HUES48 (cell line): ENCODE measurements around the gene OPRD1.
A peak's percentile ranks its signal among the peaks of the same experiment; 100 is the strongest.

Source experiments
- H3K27ac ChIP-seq: one replicate; pipeline ENCODE4 v1.7.0; 2013; ENCODE audit warnings: low read depth, low read length, inconsistent platforms
- H3K27me3 ChIP-seq: 2 replicates; pipeline ENCODE4 v1.6.1; 2013; ENCODE audit warnings: mild to moderate bottlenecking, low read length; ENCODE audit not compliant: control insufficient read depth, insufficient read depth
- H3K36me3 ChIP-seq: 2 replicates; pipeline ENCODE4 v1.6.1; 2013; ENCODE audit warnings: low read length; ENCODE audit not compliant: control insufficient read depth, insufficient read depth
- H3K4me1 ChIP-seq: 2 replicates; pipeline ENCODE4 v1.6.1; 2013; ENCODE audit warnings: mild to moderate bottlenecking, low read length; ENCODE audit not compliant: control insufficient read depth, insufficient read depth
- H3K4me3 ChIP-seq: 2 replicates; pipeline ENCODE4 v1.5.1; 2013; ENCODE audit warnings: mild to moderate bottlenecking, low read depth, low read length
- H3K9ac ChIP-seq: 2 replicates; pipeline ENCODE4 v1.6.1; 2013; ENCODE audit warnings: mild to moderate bottlenecking, low read depth, low read length, moderate library complexity
- H3K9me3 ChIP-seq: 2 replicates; pipeline ENCODE4 v1.6.1; 2013; ENCODE audit warnings: low read length; ENCODE audit not compliant: control insufficient read depth, insufficient read depth

Gene OPRD1

GRCh38 chr1:28803051-28803450, 8.9 kb upstream of the OPRD1 start:
- Histone ChIP-seq H3K27ac (no peak overlapping the region), H3K9me3 (no peaks in the 10 kb centered on the region), H3K9ac (no peak overlapping the region), H3K4me1 (peaks cover 5% of the 10 kb centered on the region; the same call in 1 of the 2 replicates), H3K27me3 (no peaks in the 10 kb centered on the region), H3K4me3 (no peak overlapping the region), H3K36me3 (no peaks in the 10 kb centered on the region)

DNA sequence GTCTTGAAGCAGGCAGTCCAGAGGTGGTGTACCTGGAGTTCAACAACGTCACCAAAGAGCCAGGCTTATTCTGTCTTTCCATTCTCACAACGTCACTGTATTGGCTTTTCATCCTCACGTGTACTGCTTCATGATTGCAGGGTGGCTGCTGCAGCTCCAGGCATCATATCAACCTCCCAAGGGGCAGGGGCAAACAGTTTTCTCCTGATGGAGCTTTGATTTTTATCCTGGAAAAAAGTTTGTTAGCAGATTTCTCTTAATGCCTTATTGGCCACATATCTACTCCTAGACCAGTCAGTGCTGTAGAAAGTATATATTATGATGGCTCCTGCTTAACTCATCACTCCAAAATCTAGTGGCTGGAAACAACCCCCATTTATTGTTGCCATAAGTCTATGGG, 8.3 kb upstream of the OPRD1 start:
- H3K27ac ChIP-seq = no peak overlapping the region
- H3K4me3 ChIP-seq = no peak overlapping the region
- H3K9ac ChIP-seq = no peak overlapping the region
- no peaks in the 10 kb centered on the region for H3K27me3 ChIP-seq
- H3K9me3 ChIP-seq = no peaks in the 10 kb centered on the region
- H3K36me3 ChIP-seq = no peaks in the 10 kb centered on the region
- H3K4me1 ChIP-seq = peaks cover 5% of the 10 kb centered on the region; the same call in 1 of the 2 replicates

- H3K27me3 ChIP-seq = no peaks in the 10 kb centered on the region
- no peak overlapping the region for H3K4me3 ChIP-seq
- H3K9me3 ChIP-seq = no peaks in the 10 kb centered on the region
- no peaks in the 10 kb centered on the region for H3K36me3 ChIP-seq
- H3K27ac ChIP-seq = no peak overlapping the region
- peaks cover 5% of the 10 kb centered on the region; the same call in 1 of the 2 replicates for H3K4me1 ChIP-seq
- no peak overlapping the region for H3K9ac ChIP-seq
Measured at GRCh38 chr1:28804071-28804470, 7.9 kb upstream of the OPRD1 start.

- Histone ChIP-seq H3K27ac (no peak overlapping the region), H3K9ac (no peak overlapping the region), H3K9me3 (no peaks in the 10 kb centered on the region), H3K4me1 (peaks cover 5% of the 10 kb centered on the region; the same call in 1 of the 2 replicates), H3K4me3 (no peak overlapping the region), H3K36me3 (no peaks in the 10 kb centered on the region), H3K27me3 (peaks cover 22% of the 10 kb centered on the region)
Measured at GRCh38 chr1:28807046-28807445, 4.9 kb upstream of the OPRD1 start.

DNA sequence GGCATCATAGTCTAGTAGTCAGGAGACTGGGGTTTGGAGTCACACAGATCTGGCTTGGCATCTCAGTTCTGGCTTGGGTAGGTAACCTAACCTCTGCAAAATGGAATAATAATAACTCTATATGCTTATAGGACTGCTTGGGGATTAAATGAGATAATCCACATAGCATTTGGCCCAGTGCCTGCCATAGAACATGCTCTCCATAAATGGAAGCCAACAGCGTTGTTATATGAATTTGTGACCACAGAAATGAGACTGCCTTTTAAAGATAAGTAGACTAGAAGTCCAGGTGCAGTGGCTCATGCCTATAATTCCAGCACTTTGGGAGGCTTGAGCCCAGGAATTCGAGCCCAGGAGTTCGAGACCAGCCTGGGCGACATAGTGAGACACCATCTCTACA, 4.0 kb upstream of the OPRD1 start:
- Histone ChIP-seq H3K9ac (no peak overlapping the region), H3K4me3 (no peak overlapping the region), H3K36me3 (no peaks in the 10 kb centered on the region), H3K9me3 (no peaks in the 10 kb centered on the region), H3K27me3 (peaks cover 31% of the 10 kb centered on the region), H3K27ac (no peak overlapping the region), H3K4me1 (peaks cover 5% of the 10 kb centered on the region; the same call in 1 of the 2 replicates)

- H3K4me1 ChIP-seq = no peaks in the 10 kb centered on the region
- H3K27ac ChIP-seq = no peak overlapping the region
- peaks cover 48% of the 10 kb centered on the region for H3K27me3 ChIP-seq
- no peak overlapping the region for H3K4me3 ChIP-seq
- H3K36me3 ChIP-seq = no peaks in the 10 kb centered on the region
- no peaks in the 10 kb centered on the region for H3K9me3 ChIP-seq
- no peak overlapping the region for H3K9ac ChIP-seq
Measured at GRCh38 chr1:28811369-28811765, 603 bp upstream of the OPRD1 start.

DNA sequence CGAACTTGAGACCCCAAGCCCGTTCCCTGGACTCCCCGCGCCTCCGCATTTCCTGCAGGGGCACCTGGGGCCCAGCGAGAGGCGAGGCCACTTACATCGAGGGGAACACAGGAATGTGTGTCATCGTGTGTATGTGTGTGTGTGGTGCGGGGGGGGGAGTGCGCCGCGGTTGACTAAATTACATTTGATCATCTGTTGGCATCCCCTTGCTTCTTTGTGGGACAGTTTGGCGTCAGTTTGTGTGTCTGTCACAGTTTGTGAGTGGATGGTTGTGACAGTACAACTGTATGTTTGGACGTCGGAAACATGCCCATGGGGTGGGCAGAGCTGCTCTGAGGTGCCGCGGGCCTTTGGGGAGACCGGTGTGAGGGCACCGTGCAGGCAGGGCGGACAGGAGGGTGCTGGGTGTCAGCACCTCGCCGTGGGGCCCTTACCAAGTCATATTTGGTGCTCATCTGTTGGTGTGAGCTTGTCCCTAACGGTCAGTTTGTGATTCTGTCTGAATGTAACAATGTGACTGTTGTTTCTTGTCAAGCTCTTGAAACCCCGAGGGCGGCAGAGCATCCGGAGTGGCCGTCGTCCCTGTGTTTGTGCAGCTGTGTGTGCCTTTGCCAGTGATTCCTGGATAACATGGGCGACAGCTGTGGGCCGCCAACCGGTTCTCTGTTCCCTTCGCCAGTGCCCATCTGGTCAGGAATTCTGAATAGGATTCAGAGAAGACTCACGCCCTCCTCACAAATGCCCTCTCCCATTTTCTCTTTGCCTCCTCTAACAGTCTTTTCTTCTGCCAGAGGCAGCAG, 899 bp downstream of the OPRD1 start:
- Histone ChIP-seq H3K4me3 (peak overlapping the region; percentile 54), H3K27me3 (peaks cover 48% of the 10 kb centered on the region), H3K9me3 (no peaks in the 10 kb centered on the region), H3K4me1 (no peaks in the 10 kb centered on the region), H3K9ac (peak overlapping the region; percentile 53; the same call in 1 of the 2 replicates), H3K27ac (no peak overlapping the region), H3K36me3 (no peaks in the 10 kb centered on the region)

GRCh38 chr1:28813931-28814465, 2.0 kb downstream of the OPRD1 start:
- H3K27me3 ChIP-seq = peaks cover 48% of the 10 kb centered on the region
- no peak overlapping the region for H3K4me3 ChIP-seq
- H3K9ac ChIP-seq = no peak overlapping the region
- H3K27ac ChIP-seq = no peak overlapping the region
- no peaks in the 10 kb centered on the region for H3K9me3 ChIP-seq
- no peaks in the 10 kb centered on the region for H3K36me3 ChIP-seq
- H3K4me1 ChIP-seq = no peaks in the 10 kb centered on the region

DNA sequence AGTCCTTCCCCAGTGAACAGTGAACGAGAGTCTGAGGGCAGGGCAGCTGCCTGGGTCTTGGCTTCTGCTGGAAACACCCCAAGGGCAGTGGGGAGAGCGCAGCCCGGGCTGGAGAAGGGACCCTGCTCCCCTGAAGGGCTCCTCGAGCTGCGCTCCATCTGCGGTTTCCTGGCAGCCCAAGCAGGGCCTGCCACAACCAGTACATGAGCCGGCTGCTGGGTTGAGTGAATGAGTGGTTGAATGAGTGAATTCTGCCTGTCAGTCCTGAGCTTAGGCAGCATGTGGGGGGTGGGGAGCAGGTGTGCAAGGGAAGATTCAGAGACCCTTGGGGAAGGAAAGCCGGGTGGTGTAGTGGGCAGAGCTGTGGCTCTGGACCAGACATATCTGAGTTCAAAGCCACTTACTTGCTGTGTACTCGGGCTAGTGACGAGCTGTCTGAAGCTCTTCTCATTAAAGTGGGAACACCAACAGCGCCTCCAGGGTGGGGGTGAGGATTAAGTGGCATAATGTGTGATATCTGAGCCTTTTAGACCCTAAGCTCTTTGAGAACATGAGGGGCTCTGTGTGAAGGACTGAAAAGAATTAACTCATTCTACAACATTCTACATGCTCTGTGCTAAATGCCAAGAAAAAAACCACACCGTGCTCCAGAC, 3.7 kb downstream of the OPRD1 start:
- Histone ChIP-seq H3K27ac (no peak overlapping the region), H3K9me3 (no peaks in the 10 kb centered on the region), H3K4me1 (no peaks in the 10 kb centered on the region), H3K27me3 (peaks cover 40% of the 10 kb centered on the region), H3K9ac (no peak overlapping the region), H3K36me3 (no peaks in the 10 kb centered on the region), H3K4me3 (no peak overlapping the region)

GRCh38 chr1:28817133-28817532, 5.2 kb downstream of the OPRD1 start:
- H3K9me3 ChIP-seq = no peaks in the 10 kb centered on the region
- H3K9ac ChIP-seq = no peak overlapping the region
- no peak overlapping the region for H3K4me3 ChIP-seq
- H3K27ac ChIP-seq = no peak overlapping the region
- peaks cover 25% of the 10 kb centered on the region for H3K27me3 ChIP-seq
- H3K4me1 ChIP-seq = no peaks in the 10 kb centered on the region
- H3K36me3 ChIP-seq = no peaks in the 10 kb centered on the region

- Histone ChIP-seq H3K36me3 (no peaks in the 10 kb centered on the region), H3K4me3 (no peak overlapping the region), H3K27ac (no peak overlapping the region), H3K9me3 (no peaks in the 10 kb centered on the region), H3K27me3 (peaks cover 6% of the 10 kb centered on the region), H3K9ac (no peak overlapping the region), H3K4me1 (no peaks in the 10 kb centered on the region)
Measured at GRCh38 chr1:28819020-28819419, 7.0 kb downstream of the OPRD1 start.
